Thoracic aorta (tissue), 2 donors: Measurements from ENCODE around the gene RNU6-1. TPM values are rescaled to one million over a fixed set of nuclear protein-coding genes. Genes with fewer than 3 reads are reported as not detected.

Experiments
- ATAC-seq: fragments of 150-250 bp; one replicate; pipeline ENCODE4 v1.8.0; 2017; ENCODE audit warnings: low read depth; ENCODE audit not compliant: insufficient number of reproducible peaks, low FRiP score
- DNase-seq: peaks from one replicate; pipeline ENCODE4 v3.0.0-alpha.2; 2020; ENCODE audit warnings: low spot score
- H3K27ac ChIP-seq, 2 donors: fragments of 200-600 bp; sonication (generic); 1 replicate in 1 of 2; 2 replicates in 1 of 2; pipeline ENCODE4 v1.5.1; 2016; ENCODE audit warnings: mild to moderate bottlenecking in 2 of 2, moderate library complexity in 2 of 2
- H3K27me3 ChIP-seq: fragments of 200-600 bp; sonication (generic); replicated peaks from 2 replicates; pipeline ENCODE4 v1.6.0; 2016; ENCODE audit warnings: mild to moderate bottlenecking; ENCODE audit not compliant: insufficient read depth
- H3K36me3 ChIP-seq: fragments of 200-600 bp; sonication (generic); one replicate; pipeline ENCODE4 v1.5.1; 2016
- H3K4me1 ChIP-seq, 2 donors: fragments of 200-600 bp; sonication (generic); 1 replicate in 1 of 2; 2 replicates in 1 of 2; pipeline versions ENCODE4 v1.5.1 to v1.6.0; 2016; ENCODE audit warnings: low read depth in 2 of 2, mild to moderate bottlenecking in 1 of 2; ENCODE audit not compliant: control insufficient read depth in 1 of 2
- H3K4me3 ChIP-seq: fragments of 200-600 bp; sonication (generic); 2 replicates; pipeline ENCODE4 v1.5.1; 2016; ENCODE audit warnings: mild to moderate bottlenecking
- H3K9me3 ChIP-seq: fragments of 200-600 bp; sonication (generic); 2 replicates; pipeline ENCODE4 v1.5.1; 2016
- CTCF ChIP-seq: fragments of 200-600 bp; sonication (generic); IDR thresholded peaks from one replicate; pipeline ENCODE4 v1.5.1; 2019; ENCODE audit warnings: antibody characterized with exemption
- total RNA-seq, 2 donors: library from RNA; depleted of rRNA; stranded (reverse); fragments of >200 nt; gene quantifications; one replicate each; pipeline versions ENCODE4 v1.1.0 to v1.2.3, GENCODE V29; 2016

The RNU6-1 gene
- total RNA-seq, 2 donors from 2014 or later: not detected

DNA sequence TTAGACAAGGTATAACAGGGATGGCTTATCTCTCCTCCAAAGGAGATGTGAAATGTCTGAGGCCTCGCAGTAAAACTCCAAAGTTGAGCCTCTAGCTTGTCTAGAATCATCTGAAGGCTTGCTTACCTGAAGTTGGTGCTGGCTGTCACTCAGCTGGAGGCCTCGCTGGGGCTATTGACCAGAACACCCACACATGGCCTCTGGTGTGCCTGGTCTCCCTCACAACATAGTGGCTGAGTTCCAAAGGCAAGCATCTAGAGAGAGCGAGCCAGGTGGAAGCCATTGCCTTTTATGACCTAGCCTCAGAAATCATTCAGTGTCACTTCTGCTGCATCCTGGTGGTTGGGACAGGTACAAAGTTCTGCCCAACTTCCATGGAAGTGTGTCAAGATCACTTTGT lies 17.4 kb upstream of the RNU6-1 start:
- no peak overlapping the region for H3K4me3 ChIP-seq
- no peak overlapping the region for H3K27ac ChIP-seq
- no peaks in the 10 kb centered on the region for H3K4me1 ChIP-seq
- DNase-seq (no peak), ATAC-seq (no peak)
- no peak for TF ChIP-seq CTCF
- no peaks in the 10 kb centered on the region for H3K9me3 ChIP-seq
- no peaks in the 10 kb centered on the region for H3K27me3 ChIP-seq
- no peaks in the 10 kb centered on the region for H3K36me3 ChIP-seq

- H3K27ac ChIP-seq: no peak overlapping the region
- no peaks in the 10 kb centered on the region for H3K27me3 ChIP-seq
- no peaks in the 10 kb centered on the region for H3K36me3 ChIP-seq
- ATAC-seq: no peak
- no peak for DNase-seq
- TF ChIP-seq CTCF: no peak
- H3K4me3 ChIP-seq: no peak overlapping the region
- no peaks in the 10 kb centered on the region for H3K9me3 ChIP-seq
- no peaks in the 10 kb centered on the region for H3K4me1 ChIP-seq
These were observed 16.0 kb upstream of the RNU6-1 start for GRCh38 chr15:67855842-67856241.

GRCh38 chr15:67854358-67854757 lies 14.5 kb upstream of the RNU6-1 start:
- ATAC-seq (no peak), DNase-seq (no peak)
- Histone ChIP-seq H3K4me1 (no peaks in the 10 kb centered on the region), H3K4me3 (no peak overlapping the region), H3K27ac (no peak overlapping the region), H3K27me3 (no peaks in the 10 kb centered on the region), H3K36me3 (no peaks in the 10 kb centered on the region), H3K9me3 (no peaks in the 10 kb centered on the region)
- no peak for TF ChIP-seq CTCF

DNA sequence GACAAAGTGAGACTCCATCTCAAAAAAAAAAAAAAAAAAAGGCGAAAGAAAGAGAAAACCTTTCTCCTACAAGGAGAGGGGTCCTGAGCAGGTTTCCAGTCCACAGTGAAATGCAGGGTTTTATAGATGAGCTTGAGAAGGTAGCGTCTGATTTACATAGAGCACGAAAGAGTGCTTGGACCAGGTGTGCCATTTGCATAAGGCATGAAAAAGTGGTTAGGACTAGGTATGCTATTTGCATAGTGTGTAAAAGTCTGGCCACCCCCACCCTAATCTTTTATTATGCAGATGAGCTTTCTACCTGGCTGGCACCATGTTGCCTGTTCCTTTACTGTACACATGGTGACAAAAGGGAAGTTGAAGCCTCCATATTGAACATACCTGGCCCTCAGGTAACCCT lies 13.6 kb upstream of the RNU6-1 start:
- DNase-seq (no peak), ATAC-seq (no peak)

DNA sequence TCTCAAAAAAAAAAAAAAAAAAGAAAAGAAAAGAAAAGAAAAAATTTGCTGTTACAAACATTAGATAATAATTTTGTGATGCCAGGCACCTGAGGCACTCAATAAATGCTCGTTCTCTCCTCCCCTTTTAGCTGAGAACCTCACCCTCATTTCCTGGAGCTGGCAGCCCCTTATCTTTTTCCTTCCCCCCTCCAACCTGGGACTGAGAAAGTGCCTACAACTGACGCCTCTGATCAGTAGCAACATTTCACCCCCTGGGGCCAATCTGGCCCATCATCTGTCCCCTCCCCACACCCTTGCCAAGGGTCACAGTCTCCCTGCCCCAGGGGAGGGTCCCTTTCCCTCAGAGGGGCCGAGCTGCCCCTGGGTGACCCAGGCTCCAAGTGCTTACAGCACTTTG lies 12.6 kb upstream of the RNU6-1 start:
- no peak for ATAC-seq

More for the DNA sequence above, 13.6 kb upstream of the RNU6-1 start:
- Histone ChIP-seq H3K4me3 (no peak overlapping the region), H3K9me3 (no peaks in the 10 kb centered on the region), H3K4me1 (no peaks in the 10 kb centered on the region), H3K27ac (no peak overlapping the region), H3K27me3 (no peaks in the 10 kb centered on the region), H3K36me3 (no peaks in the 10 kb centered on the region)
- no peak for TF ChIP-seq CTCF

More for the DNA sequence above, 12.6 kb upstream of the RNU6-1 start:
- no peak for TF ChIP-seq CTCF
- Histone ChIP-seq H3K36me3 (no peaks in the 10 kb centered on the region), H3K9me3 (no peaks in the 10 kb centered on the region), H3K27me3 (no peaks in the 10 kb centered on the region), H3K4me1 (no peaks in the 10 kb centered on the region), H3K4me3 (no peak overlapping the region), H3K27ac (no peak overlapping the region)
- DNase-seq: no peak
